ENCODE results near the gene ORC4.

DNA sequence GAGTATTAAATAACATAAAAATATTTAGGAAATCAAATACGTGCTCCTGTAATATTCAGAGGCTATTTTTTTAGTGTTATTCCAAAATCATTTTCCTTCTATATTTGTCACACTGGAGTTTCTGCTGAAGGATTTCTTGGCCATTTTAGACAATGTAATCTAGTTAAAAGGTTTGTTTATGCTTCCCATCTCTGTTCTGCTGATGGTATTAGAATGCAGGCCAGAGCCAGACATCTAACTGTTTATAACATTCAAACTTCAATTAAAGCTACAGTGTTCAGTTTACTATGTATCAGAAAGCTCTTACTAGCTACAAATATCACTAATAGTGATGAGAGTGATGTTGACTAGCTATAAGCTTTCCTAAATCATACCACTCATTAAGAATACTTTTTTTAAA is 8.2 kb upstream of the ORC4 start:
- no peak for TF ChIP-seq GATA3 (IDR thresholded peaks at IDR 0.05; ENCODE audit: low read depth, low read length)
- TF ChIP-seq GATA2 (IDR thresholded peaks at IDR 0.05; ENCODE audit: low read depth, low read length), result no peak
